NCI-H69 (cell line): ENCODE results near the gene EIF1AX.
"Not testable (repeated sequence)": the region's sequence is repeated elsewhere in the genome, so short reads cannot be mapped to it uniquely, and the experiment has no call there.

ENCODE experiments used
- DNase-seq: peaks from one replicate; lab custom pipeline; 2025; lab: John Stamatoyannopoulos, UW

Gene EIF1AX

GRCh38 chrX:20126833-20127232 lies 14.8 kb downstream of the EIF1AX start:
- DNase-seq, result not testable (repeated sequence)

- no peak for DNase-seq
Observed at GRCh38 chrX:20124964-20125363, 16.7 kb downstream of the EIF1AX start.

GRCh38 chrX:20118065-20118824 lies 23.4 kb downstream of the EIF1AX start:
- DNase-seq, result peak; percentile 21

GRCh38 chrX:20116577-20117240 lies 24.9 kb downstream of the EIF1AX start, which contains the start of gene MAP7D2:
Gene MAP7D2 (minus strand): TSS chrX:20116907. CDS start chrX:20116879, 28 bp downstream.
- peak; percentile 53 for DNase-seq

- peak; percentile 65 for DNase-seq
Observed at GRCh38 chrX:20116087-20116576, 25.5 kb downstream of the EIF1AX start.

- no peak for DNase-seq
Observed at GRCh38 chrX:20112022-20112774, 29.4 kb downstream of the EIF1AX start.

- DNase-seq, result no peak
Observed at GRCh38 chrX:20111271-20111670, 30.4 kb downstream of the EIF1AX start.

- no peak for DNase-seq
Observed at GRCh38 chrX:20101934-20102581, 39.6 kb downstream of the EIF1AX start.

- no peak for DNase-seq
Observed at GRCh38 chrX:20091499-20091898, 50.1 kb downstream of the EIF1AX start.

- no peak for DNase-seq
Observed at GRCh38 chrX:20089845-20090244, 51.8 kb downstream of the EIF1AX start.

GRCh38 chrX:20080277-20080676 lies 61.4 kb downstream of the EIF1AX start:
- DNase-seq, result no peak
